ENCODE measurements around the gene LLGL1.
A peak's percentile ranks its signal among the peaks of the same experiment; 100 is the strongest.

Gene LLGL1

DNA sequence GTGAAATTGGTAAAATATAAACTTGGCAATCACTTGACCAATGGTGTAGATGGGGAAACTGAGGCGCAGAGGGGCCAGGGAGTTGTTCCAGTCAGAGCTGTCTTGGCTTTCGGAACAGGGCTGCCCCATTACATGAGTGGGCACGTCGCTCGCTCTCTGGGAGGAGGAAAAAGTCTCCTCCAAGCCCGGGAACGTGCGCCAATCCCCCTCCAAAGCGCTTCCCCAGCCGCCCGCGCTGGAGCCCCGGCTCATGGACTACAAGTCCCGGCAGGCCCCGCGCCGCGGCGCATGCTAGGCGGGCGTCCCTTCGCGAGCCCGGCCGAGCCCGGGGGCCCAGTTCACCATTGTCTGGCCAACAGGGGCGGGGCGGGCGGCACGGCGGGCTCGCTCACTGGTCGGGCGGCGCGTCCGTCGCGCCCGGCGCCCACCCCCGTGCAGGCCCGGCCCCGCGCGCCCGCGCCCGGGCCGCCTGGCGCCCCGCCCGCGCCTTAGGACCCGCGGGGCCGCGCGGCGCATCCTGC, at the start of gene LLGL1:
Gene LLGL1 (plus strand): TSS at position 515 of the 521 bp plus-strand sequence. CDS start 48 bp downstream, outside the sequence.
- peak; percentile 50 for DNase-seq

DNA sequence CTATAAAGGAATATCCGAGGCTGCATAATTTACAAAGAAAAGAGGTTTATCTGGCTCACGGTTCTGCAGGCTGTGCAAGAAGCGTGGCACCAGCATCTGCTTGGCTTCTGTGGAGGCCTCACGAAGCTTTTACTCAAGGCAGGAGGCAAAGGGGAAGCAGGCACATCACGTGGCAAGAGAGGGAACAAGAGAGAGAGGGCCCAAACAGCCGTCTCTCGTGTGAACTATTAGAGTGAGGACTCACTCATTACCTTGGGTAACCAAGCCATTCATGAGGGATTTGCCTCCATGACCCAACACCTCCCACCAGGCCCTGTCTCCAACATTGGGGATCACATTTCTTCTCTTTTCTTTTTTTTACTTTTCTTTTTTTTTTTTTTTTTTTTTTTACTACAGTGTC, 49.3 kb upstream of the LLGL1 start:
- no peak for DNase-seq

DNA sequence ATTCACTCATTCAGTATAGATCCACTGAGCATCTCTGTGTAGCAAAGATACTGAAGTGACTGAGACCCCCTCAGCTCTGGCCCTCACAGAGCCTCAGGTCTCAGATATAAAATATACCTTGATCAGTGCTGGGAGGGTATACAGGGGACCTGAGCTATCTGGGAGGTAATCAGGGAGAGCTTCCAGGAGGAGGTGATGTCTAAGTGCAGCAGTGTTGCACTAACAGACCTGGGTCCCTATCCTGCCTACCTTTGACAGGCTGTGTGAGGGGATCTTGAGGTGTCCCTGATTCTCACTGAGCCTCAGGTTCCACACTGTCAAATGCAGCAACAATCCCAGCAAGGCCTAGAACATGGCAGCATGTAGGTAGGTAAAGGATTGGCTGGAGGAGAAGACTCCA, 48.3 kb upstream of the LLGL1 start:
- DNase-seq: no peak

DNA sequence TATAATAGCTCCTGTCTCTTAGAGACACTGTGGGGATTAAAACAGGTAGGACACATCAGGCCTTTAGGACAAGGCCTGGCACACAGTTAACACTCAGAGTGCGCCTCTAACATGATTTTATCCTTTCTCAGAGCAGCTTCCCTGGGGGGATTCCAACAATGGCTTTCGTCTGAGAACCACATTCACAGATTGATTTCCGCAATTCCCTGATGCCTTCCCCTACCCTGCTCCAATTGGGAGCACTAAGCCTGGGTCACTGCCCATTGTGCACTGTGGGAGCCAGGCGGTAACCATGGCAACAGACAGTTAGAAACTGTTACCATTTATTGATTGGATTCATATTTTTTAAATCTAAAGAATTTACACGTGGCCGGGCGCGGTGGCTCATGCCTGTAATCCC, 47.7 kb upstream of the LLGL1 start:
- no peak for DNase-seq

DNA sequence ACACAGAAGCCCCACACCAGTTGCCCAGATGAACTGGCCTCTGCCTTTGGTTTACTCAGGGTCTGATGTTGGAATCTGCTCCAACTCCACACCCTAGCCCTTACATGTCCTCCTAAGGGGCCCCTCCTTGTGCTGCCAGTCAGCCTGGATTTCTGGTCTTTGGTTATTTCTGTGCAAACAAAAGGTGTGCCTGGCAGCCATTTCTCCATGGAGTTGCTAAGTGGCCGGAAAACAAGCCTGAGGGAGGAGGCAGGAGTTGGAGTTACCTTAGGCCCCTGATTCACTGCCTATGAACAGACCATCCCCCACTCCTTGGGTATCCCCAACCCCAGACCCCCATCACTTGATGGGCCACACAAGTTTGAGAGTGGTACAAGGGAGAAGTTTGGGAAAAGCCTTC, 46.2 kb upstream of the LLGL1 start:
- DNase-seq: no peak

DNA sequence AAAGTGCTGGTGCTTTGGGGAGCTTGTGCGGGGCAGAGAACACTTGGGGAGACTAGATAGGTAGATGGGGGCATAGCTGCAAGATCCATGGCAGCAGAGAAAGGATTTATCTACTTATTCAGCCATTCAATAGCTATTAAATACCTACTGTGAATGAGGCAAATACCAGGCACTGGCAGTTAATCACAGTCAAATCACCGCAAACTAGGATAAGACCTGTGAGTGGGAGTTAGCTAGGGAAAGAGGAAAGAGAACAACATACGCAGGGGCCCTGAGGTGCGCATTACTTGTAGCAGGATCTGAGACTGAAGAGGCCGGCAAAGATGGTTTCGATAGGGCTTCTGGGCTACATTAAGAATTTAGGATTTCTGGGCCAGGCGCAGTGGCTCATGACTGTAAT, 45.6 kb upstream of the LLGL1 start:
- no peak for DNase-seq

DNA sequence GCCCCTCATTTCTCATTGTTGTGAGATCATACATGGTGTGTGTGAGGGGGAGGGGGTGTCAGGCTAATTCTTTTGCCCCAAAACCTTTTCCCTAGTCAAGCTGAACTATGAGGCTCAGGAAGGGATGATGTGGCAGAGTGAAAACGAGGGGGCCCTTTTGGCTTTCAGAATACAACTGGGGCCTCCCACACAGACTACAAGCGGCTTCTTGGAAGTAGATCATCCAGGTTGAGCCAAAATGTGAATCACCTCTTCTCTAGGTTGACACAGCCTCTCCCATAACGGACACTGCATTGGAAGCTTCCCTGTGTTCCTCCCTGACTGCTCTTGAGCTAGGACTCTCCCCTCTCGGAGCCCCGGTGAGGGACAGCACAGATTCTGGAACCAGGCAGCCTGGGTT, 44.1 kb upstream of the LLGL1 start:
- DNase-seq: no peak

DNA sequence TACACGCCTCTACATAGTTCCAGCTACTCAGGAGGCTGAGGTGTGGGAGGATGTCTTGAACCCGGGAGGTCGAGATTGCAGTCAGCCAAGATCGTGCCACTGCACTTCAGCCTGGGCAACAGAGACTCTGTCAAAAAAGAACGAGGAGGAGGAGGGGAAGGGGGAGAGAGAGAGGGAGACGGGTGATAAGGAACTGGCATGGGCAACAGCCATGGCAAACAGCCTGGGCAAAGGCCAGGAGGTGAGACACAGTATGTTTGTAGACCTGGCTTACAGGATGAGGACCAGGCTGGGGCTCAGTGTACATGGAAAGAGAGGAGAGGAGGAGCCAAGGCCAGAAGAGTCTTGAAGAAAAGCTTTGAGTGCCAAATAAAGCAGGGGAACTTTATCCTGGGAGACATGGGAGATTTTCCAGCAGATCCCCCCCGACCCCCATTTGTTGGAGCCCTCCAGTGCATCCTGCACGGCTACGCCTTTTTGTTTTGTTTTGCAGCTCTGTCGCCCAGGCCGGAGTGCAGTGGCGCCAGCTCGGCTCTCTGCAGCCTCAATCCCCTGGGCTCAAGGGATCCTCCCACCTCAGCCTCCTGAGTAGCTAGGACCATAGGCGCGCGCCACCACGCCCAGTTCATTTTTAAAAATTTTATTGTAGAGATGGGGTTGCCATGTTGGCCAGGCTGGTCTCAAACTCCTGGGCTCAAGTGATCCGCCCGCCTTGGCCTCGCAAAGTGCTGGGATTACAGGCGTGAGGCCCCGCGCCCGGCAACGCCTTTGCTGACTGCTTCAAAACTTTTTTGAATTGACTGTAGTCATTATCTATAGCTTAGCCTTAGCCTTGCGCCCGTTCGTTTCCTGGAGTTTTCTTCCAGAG, 43.1 kb upstream of the LLGL1 start:
- no peak for DNase-seq

DNA sequence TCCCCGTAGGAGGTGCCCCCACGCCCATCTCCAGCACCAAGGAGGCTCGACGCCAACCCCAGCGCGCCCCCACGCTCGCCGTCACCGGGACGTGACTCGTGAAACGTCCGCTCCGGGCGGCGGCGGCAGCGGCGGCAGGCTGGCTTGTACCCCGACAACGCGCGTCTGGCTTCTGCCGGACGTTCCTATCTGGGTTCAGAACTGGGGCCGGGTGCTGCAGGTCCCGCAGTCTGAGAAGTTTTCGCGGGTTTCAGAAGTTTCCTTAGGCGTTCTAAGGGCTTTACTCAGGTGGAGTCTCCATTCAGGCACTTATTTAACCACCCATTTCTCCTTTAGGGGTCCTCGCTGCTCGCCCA, 42.5 kb upstream of the LLGL1 start:
- DNase-seq: no peak

DNA sequence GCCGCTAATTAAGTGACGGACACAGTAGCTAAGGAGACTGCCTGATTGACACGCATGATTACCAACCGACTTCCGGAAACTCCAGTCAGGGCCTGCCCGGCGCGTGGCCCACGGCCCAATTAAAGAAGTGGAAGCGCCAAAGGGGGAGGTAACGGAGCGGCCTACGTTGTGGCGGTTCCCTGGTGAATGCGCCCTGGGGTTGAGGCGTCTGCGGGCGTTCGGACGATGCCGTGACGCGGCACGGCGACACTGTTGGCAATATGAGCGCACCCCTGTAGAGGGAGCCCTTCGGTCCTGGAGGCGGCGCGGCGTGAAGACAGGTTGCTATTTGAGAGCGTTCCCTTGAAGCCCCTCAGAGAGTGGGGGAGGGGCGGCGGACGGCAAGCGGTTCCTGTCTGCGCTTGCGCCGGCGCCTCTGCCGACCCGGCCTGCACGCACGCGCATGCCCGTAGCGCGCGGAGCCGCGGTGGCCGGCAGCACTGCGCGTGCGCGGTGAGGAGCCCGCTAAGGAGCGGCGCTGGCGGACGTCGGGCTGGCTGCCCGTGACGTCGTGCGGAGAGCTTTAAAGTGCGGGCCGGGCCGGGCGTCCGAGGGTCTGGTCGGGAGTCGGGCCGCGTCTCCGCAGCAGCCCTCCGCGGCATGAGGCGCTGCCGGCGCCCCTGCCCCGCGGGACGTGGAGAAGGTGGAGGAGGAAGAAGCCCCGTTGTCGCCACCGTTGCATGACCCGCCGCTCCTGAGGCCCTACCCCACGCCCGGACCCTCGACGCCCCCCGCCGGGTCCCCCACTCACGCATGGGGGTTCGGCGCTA, 41.9 kb upstream of the LLGL1 start, which contains the start of gene ALKBH5:
Gene ALKBH5 (plus strand): TSS at position 495 of the 809 bp plus-strand sequence. CDS start 416 bp downstream, outside the sequence.
- DNase-seq: peak; percentile 83

DNA sequence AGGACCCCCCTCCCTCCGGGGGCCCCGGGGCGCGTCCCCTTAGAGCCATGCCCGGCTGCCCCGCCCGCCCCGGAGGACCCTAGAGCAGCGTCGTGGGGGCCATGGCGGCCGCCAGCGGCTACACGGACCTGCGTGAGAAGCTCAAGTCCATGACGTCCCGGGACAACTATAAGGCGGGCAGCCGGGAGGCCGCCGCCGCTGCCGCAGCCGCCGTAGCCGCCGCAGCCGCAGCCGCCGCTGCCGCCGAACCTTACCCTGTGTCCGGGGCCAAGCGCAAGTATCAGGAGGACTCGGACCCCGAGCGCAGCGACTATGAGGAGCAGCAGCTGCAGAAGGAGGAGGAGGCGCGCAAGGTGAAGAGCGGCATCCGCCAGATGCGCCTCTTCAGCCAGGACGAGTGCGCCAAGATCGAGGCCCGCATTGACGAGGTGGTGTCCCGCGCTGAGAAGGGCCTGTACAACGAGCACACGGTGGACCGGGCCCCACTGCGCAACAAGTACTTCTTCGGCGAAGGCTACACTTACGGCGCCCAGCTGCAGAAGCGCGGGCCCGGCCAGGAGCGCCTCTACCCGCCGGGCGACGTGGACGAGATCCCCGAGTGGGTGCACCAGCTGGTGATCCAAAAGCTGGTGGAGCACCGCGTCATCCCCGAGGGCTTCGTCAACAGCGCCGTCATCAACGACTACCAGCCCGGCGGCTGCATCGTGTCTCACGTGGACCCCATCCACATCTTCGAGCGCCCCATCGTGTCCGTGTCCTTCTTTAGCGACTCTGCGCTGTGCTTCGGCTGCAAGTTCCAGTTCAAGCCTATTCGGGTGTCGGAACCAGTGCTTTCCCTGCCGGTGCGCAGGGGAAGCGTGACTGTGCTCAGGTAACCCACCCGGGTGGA, 41.0 kb upstream of the LLGL1 start:
- no peak for DNase-seq

DNA sequence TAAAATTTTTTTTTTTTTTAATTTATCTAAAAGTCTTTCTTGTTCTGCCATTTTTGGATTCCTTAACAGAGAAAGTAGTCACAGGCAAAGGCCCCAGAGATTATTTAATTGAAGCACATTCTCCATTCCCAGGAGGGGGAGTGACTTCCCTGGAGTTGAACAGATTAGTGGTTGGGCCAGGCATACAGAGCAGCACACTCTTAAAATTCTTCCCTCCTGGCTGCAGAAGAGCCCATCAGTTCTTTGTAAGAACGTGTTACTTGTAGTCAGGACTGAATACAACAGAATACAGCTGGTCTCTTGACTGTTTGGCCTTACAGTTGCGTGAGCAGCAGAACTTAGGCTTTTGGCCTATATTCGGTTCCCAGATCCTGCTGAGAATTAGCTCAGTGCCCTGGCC, 40.0 kb upstream of the LLGL1 start:
- no peak for DNase-seq

DNA sequence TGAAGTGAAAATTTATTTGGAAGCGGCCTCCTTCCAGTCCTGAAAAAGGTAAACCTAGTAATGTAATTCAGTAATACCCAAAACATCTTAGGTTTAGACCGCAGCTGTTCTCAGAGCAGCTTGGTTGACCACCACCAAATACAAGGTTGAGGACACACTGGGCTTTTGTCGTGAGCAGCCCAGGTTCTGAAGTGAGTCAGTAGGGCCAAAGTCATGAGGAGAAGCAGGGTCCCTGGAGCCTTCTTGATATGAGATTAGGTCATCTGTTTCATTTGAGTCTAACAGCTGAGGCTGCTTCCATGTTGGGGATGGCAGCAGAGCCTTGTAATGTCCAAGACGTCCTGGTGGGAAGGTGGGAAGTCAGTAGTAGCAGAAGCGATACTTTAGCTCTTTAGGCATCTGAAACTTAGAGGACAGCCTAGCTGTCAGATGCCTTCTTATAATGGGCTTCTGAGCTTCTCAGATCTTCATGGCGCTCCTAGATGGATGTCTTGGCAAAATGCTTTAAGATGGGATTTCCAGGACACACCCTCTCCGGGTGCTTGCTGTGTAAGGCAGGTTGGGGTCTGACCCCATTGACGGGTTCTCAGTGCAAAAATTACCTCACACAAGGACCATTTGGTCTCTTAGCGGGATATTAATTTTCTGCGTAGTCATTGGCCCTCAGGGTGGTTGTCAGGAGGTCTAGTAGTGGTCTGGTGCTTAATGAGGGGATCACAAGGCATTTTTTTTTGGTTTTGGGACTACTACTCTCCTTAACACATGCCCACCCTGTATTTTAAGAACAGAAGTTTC, 39.4 kb upstream of the LLGL1 start:
- no peak for DNase-seq

DNA sequence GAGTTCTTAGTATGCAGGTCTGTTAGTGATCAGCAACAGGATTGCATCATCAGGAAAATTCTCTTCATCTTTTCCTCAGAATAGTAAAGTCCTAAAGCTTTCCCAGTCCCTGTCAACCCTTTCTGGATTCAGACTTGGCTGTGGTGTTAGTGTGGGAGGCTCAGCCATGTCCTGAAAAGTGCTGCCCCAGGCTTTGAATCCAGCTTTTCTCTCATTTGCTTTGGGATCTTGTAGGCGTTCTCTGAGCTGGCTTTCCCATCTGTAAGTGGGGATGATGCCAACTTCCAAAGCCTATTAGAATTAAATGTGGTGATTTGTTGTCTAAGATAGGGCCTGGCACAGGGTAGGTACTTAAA, 38.8 kb upstream of the LLGL1 start:
- no peak for DNase-seq

DNA sequence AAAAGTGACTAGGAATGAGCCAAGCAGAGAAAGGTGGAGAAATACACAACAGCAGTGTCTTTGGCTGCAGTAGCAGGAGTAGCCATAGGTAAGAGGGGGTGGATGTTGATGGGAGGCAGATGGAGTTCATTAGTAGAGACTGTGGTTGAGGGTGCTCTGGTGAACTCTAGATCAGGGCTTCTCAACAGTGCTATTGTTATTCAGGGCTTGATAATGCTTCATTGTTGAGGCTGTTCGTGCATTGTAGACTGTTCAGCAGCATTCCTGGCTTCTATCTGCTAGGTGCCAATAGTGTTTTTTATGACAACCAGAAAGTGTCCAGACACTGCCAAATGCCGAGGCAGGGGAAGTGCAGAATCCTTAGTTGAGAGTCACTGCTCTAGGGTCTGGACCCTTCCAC, 38.2 kb upstream of the LLGL1 start:
- DNase-seq: no peak

DNA sequence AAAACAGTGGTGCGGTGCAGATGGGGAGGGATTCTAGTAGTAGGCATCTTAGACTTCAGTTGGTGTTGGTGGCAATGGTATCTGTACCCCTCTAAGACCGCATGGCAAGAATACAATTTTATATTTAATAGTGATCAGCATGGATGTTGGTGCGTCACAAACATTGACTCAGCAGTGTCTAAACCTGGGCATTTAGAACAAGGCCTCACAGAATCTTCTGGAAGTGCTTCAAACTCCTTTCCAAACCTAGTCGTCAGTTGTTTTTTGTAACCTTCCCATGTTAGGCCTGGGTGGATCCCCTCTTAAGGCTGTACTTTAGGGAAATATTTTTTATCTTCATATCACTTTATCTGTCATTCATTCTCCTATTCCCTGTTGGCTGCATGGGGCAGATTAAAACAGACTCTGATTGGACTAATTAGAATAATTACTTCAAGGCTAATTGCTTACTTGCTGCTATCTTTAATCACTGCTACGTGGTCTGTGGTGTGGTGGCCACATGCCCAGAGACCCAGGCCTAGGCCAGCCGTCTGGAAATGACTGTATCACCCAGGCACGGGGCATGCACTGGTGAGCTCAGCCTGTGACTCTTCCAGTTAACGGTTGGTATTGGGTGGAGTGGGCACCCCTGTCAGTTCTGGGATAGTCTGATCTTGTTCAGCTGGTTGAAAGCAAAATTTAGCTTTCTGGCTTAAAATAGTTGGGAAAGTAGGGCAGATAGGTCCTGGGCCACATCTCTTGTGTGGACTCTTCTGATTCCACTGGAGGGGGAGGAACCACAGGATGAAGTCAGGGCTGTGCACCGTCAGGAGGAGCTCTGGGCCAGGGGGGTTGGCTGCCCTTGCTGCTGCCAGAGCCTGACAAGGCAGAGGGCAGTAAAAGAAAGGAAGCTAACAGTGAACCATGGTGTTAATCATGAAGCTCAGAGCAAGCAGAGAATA, 37.3 kb upstream of the LLGL1 start:
- no peak for DNase-seq

DNA sequence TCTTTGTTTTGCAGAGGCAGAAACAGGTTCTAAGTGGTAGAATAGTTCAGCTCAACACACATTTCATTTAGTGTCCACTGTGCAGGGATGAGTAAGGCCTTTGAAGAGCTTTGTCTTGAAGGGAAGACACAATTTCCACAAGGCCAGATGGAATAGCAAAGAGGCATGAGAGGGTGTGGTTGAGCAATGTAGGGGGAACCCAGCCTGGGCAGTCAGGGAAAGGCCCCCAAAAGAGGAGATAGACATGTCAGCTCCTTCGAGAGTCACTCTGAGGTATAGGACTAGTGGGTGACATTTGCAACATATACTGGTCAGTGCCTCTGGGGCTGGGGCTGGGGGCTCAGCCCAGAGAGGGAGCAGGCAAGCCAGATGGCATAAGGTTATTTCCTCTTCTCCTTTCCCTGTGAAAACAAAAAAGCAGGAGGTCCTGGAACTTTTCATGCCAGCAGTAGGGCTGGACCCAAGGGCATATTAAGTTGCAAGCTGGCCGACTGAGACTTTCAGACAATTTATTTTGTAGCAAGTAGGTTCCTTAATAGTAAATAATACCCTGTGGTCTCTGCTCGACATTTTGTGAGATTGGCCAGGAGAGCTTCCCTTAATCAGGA, 34.7 kb upstream of the LLGL1 start:
- no peak for DNase-seq

DNA sequence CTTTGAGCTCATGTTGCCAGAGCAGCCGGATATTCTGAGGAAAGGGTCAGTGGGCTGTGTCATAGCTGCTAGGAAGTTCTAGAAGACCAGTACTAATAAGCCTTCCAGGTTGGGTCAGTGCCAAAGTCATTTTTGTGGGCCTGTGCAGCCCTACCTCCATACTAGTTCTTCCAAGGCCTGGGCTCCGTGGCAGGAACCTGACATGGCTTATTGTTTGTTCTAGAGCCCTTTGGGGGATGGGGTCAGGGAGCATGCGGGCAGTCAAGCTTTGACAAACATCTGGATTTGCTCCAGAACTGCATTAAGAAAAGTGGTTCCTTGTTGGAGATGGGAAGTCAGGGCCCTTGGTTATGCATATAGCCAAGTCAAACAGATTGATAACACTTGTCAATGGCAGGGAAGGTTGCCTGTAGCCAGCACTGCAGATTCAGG, 34.2 kb upstream of the LLGL1 start:
- DNase-seq: no peak

DNA sequence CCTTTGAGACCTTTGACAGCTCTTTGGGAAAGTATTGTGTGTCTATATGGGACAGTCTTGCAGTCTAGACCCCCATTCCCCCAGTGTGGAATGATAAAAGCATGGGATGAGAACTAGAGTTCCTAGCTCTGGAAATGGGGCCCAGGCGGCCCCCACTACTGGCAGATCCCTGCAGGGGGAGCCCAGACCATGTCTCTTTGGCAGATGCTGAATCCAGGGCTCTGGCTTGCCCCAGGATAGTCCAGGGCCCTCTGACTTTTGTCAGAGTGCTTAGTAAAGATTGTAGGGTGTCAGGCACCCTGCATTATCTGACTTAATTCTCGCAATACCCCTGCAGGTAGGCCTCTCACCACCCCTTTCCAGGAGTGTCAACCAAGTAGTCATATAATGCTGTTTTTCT, 33.5 kb upstream of the LLGL1 start:
- DNase-seq: no peak

DNA sequence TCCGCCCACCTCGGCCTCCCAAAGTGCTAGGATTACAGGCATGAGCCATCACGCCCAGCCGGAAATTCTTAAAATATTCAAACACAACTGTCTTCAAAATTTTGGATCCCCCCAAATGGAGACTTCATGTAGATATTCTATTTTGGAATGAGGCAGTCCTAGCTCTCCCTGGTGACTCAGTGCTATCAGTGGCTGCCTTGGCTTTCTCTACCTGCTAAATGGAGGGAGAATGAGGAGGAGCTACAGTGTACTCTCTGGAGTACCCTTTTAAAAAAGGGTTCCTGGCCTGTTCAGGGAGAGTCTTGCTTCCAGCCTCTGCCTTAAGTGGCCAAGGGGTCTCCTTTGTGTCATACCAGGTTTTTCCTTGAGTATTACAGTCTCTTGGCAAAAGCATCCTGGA, 31.0 kb upstream of the LLGL1 start:
- no peak for DNase-seq
